Nephron progenitor cell (in vitro differentiated cells): ENCODE measurements around the gene MRPL12.

Experiments used
- DNase-seq: peaks from one replicate; pipeline ENCODE4 v3.0.0; 2021
- H3K27ac Mint-ChIP-seq: 2 replicates; pipeline ENCODE4 v1.8.0; 2021; ENCODE audit warnings: mild to moderate bottlenecking, moderate library complexity, mixed read lengths
- H3K27me3 Mint-ChIP-seq: 2 replicates; pipeline ENCODE4 v1.8.0; 2021; ENCODE audit warnings: mild to moderate bottlenecking, low read depth, mixed read lengths; ENCODE audit not compliant: poor library complexity
- H3K36me3 Mint-ChIP-seq: 2 replicates; pipeline ENCODE4 v1.8.0; 2021; ENCODE audit warnings: low read depth, mixed read lengths
- H3K4me1 Mint-ChIP-seq: 2 replicates; pipeline ENCODE4 v1.8.0; 2021; ENCODE audit warnings: mixed read lengths
- H3K4me3 Mint-ChIP-seq: 2 replicates; pipeline ENCODE4 v1.8.0; 2021; ENCODE audit warnings: mild to moderate bottlenecking, moderate library complexity, mixed read lengths
- H3K9me3 Mint-ChIP-seq: 2 replicates; pipeline ENCODE4 v1.8.0; 2021; ENCODE audit warnings: mild to moderate bottlenecking, moderate library complexity, mixed read lengths
- TF ChIP-seq, protein P1 (sequence below): fragments of 200-600 bp; sonication (generic); IDR thresholded peaks from 2 replicates; pipeline ENCODE4 v1.5.0; 2021; ENCODE audit warnings: antibody characterized with exemption

The MRPL12 gene

DNA sequence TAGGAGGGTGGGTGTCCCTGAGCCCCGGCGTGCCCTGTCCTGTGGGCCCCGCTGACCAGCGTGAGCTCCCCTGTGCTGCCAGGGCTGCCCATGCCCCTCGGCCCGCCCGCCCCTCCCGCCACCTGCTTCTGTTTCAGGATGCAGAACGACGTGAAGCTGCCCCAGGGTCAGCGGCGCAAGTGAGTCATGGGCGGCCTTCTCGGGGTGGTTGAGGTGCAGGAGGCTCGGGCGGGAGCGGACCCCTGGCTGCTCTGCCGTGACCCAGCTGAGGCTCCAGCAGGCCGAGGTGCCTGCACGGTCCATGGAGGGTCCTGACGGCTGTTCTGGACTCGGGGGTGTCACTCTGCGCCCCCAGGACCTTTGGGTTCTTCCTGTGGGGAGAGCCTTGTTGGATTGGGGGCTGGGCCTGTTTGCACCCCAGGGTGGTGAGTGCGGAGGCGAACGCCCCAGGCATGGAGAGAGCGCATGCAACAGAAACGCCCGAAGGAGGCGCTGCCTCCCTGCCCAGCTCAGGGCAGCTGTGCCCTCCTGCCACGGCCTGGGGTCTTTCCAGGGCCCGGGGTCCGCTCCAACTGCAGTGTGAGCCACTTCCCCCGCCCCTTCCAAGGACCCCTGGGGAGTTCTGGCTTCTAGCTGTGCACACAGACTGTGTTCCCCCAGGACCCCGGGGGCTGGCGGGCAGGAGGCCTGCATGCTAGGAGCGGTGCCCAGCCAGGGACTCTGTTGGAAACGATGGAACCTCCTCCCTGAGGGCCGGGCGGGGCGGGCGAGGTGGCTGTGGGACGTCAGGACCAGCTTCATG, 12.9 kb downstream of the MRPL12 start:
- peaks cover 10% of the 10 kb centered on the region for H3K27me3 Mint-ChIP-seq

DNA sequence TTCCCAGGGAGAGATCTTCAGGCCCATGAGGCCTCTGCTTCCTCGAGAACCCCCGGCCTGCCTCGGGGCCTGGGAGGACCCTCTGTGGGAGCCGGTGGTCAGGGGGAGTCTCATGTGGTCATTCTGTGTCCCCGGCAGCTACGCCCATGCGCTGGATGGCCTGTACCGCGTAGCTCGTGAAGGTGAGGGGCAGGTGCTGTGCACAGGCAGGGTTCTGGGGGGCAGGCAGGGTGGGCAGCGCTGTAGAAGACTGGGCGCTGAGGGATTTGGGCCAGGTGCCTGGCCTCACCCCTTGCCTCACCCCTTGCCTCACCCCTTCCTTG, 13.5 kb downstream of the MRPL12 start:
- no peak for DNase-seq
- H3K27me3 Mint-ChIP-seq = peaks cover 5% of the 10 kb centered on the region
- TF ChIP-seq, protein P1, sequence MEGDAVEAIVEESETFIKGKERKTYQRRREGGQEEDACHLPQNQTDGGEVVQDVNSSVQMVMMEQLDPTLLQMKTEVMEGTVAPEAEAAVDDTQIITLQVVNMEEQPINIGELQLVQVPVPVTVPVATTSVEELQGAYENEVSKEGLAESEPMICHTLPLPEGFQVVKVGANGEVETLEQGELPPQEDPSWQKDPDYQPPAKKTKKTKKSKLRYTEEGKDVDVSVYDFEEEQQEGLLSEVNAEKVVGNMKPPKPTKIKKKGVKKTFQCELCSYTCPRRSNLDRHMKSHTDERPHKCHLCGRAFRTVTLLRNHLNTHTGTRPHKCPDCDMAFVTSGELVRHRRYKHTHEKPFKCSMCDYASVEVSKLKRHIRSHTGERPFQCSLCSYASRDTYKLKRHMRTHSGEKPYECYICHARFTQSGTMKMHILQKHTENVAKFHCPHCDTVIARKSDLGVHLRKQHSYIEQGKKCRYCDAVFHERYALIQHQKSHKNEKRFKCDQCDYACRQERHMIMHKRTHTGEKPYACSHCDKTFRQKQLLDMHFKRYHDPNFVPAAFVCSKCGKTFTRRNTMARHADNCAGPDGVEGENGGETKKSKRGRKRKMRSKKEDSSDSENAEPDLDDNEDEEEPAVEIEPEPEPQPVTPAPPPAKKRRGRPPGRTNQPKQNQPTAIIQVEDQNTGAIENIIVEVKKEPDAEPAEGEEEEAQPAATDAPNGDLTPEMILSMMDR = no peak
- H3K4me3 Mint-ChIP-seq = no peak overlapping the region
- H3K9me3 Mint-ChIP-seq = no peaks in the 10 kb centered on the region
- no peaks in the 10 kb centered on the region for H3K36me3 Mint-ChIP-seq
- H3K27ac Mint-ChIP-seq = no peak overlapping the region
- peaks cover 16% of the 10 kb centered on the region for H3K4me1 Mint-ChIP-seq

More for the DNA sequence above, 12.9 kb downstream of the MRPL12 start:
- H3K4me1 Mint-ChIP-seq = peaks cover 20% of the 10 kb centered on the region
- H3K4me3 Mint-ChIP-seq = no peak overlapping the region
- DNase-seq = no peak
- TF ChIP-seq, protein P1 = no peak
- H3K36me3 Mint-ChIP-seq = no peaks in the 10 kb centered on the region
- no peak overlapping the region for H3K27ac Mint-ChIP-seq
- no peaks in the 10 kb centered on the region for H3K9me3 Mint-ChIP-seq

DNA sequence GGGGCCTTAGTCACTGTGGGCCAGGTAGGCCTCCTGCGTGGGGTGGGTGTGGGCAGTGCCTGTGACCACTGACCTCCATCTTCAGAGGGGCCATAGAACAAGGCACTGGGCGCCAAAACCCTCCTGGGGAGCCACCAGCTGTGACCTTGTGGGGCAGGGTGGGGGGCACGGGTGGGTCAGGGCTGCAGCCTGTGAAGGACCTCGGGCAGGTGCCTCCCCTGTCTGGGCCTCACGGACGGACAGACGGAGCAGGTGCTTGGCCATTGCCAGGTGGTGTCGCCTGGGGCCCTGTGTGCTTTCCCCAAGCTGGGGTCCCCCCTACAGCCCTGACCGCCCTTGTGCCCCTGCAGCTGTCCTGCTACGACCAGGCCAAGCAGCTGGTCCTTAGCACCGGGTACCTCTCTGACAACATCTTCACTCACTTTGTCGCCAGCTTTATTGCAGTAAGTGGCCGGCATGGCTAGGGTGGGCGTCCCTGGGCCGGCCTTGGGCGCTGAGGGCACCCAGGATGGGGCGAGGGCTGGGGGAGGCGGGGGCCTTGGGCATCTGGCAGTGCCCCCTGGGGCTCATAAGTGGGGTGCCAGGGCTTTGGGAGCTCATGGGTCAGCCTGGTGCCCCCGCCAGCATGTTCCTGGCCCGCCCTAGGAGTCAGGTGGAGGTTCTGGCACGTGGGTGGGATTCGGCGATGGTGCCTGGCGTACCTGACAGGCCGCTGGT, 14.0 kb downstream of the MRPL12 start:
- H3K9me3 Mint-ChIP-seq = no peaks in the 10 kb centered on the region
- DNase-seq = no peak
- peaks cover 4% of the 10 kb centered on the region for H3K27me3 Mint-ChIP-seq
- peaks cover 20% of the 10 kb centered on the region for H3K4me1 Mint-ChIP-seq
- H3K27ac Mint-ChIP-seq = no peak overlapping the region
- TF ChIP-seq, protein P1 = no peak
- no peaks in the 10 kb centered on the region for H3K36me3 Mint-ChIP-seq
- H3K4me3 Mint-ChIP-seq = no peak overlapping the region

DNA sequence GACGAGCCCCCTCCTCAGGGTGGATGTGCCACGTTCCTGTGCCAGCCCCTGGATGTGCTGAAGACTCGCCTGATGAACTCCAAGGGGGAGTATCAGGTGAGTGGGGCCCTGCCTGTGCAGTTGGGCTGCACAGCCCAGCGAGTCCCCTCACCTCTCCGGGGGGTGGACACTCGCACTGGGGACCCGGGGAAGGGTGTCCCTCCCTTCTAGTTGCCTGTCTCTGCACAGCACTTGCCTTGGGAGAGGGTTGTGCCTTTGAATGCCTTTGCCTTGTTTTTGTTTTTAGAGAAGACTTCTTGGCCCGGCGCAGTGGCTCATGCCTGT, 14.6 kb downstream of the MRPL12 start:
- H3K4me3 Mint-ChIP-seq = no peak overlapping the region
- H3K27me3 Mint-ChIP-seq = peaks cover 2% of the 10 kb centered on the region
- H3K36me3 Mint-ChIP-seq = no peaks in the 10 kb centered on the region
- TF ChIP-seq, protein P1 = no peak
- no peaks in the 10 kb centered on the region for H3K9me3 Mint-ChIP-seq
- peaks cover 20% of the 10 kb centered on the region for H3K4me1 Mint-ChIP-seq
- H3K27ac Mint-ChIP-seq = no peak overlapping the region
- DNase-seq = no peak

DNA sequence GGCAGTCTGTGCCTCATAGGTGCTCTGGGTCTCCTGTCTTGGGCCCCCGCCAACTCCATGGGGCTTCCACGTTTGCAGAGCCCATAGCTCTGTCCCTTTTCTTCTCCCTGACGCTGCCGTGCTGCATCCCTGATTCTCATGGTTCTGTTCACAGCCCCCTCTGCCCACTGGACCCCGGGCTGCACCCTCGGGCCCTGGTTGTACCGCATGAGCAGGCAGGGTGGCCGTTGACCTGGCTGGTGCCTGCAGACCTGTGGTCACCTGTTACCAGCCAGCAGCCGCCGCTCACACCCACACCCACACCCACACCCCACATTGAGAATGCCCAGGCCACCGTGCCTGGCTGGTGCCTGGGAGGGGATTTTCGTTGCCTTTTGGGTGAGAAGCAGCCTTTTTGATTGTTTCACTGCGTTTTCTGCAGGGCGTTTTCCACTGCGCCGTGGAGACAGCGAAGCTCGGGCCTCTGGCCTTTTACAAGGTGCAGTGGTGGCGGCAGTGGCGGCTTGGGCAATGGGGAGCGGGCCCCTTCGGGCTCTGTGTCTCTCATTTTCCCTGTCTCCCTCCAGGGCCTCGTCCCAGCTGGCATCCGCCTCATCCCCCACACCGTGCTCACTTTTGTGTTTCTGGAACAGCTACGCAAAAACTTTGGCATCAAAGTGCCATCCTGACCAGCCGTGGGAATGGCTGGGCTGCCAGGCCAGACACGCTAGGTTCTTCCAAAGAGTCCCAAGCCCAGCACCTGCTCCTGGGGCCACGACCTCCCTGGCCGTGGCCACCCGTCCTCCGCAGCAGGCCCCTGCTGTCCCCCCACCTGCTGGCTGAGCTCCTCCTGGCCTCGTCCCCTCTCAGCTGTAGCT, 16.5 kb downstream of the MRPL12 start:
- no peak for DNase-seq
- Mint-ChIP-seq H3K27ac (no peak overlapping the region), H3K4me3 (no peak overlapping the region), H3K9me3 (no peaks in the 10 kb centered on the region), H3K4me1 (peaks cover 17% of the 10 kb centered on the region), H3K36me3 (no peaks in the 10 kb centered on the region), H3K27me3 (peaks cover 6% of the 10 kb centered on the region)
- TF ChIP-seq, protein P1 = no peak
